GM21576 (cell line): ENCODE data around the gene MYL6.
"Not testable (repeated sequence)": the region's sequence is repeated elsewhere in the genome, so short reads cannot be mapped to it uniquely, and the experiment has no call there.

Experiments used
- ATAC-seq: cut with Tn5 transposase; IDR thresholded peaks from one replicate; pipeline ENCODE4 v1.9.1; 2021; ENCODE audit warnings: mild to moderate bottlenecking, moderate library complexity; ENCODE audit not compliant: unreplicated experiment

Gene MYL6

DNA sequence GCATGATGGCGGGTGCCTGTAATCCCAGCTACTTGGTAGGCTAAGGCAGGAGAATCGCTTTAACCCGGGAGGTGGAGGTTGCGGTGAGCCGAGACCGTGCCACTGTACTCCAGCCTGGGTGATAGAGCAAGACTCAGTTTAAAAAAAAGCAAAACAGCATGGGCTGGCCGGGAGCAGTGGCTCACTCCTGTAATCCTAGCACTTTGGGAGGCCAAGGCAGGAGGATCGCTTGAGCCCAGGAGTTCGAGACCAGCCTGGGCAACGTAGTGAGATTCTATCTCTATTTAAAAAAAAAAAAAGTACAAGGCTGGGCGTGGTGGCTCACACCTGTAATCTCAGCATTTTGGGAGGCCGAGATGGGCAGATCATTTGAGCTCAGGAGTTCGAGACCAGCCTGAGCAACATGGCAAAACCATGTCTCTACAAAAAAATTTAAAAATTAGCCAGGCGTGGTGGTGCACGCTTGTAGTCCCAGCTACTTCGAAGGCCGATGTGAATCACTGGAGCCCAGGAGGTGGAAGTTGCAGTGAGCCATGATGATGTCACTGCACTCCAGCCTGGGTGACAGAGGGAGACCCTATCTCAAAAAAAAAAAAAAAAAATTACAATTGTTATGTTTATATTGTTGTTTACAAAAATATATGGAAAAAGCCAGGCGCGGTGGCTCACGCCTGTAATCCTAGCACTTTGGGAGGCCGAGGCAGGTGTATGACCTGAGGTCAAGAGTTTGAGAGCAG lies 1.5 kb upstream of the MYL6 start:
- ATAC-seq, result not testable (repeated sequence)

DNA sequence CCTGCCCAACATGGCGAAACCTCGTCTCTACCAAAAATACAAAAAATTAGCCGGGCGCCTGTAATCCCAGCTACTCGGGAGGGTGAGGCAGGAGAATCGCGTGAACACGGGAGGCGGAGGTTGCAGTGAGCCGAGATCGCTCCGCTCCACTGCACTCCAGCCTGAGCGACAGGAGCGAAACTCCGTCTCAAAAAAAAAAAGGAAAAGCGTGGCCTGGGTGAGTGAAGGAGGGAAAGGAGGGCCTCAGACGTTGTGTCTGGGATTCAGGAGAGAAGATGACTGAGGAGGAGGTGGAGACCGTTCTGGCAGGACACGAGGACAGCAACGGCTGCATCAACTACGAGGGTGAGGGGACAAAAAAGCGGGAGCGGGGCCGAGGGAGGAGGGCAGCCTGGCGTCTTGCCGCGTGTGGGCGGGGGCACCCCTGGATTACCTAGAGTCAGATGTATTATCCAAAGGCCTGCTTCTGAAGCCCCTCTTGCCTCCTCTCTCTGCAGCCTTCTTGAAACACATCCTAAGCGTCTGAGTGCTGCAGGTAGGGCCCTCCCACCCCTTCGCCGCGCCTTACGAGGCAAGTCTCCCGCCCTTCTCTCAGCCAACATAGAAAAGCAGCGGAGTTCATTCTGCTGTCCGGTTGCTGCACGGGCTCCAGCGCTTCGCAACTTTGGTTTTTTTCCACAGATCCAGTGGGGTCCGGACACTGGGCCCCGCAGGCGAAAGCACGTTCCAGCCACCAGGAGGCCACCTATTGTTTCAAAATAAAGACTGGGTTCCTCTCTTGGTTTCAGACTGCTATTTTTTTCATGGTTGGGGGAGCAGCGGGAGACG lies 744 bp upstream of the MYL6 start:
- peak; percentile 43 for ATAC-seq

- no peak for ATAC-seq
Observed at GRCh38 chr12:56158926-56159461, 835 bp downstream of the MYL6 start.

GRCh38 chr12:56159482-56160192 lies 1.5 kb downstream of the MYL6 start:
- ATAC-seq, result no peak

- ATAC-seq, result no peak
Observed at GRCh38 chr12:56160193-56160763, 2.1 kb downstream of the MYL6 start.

GRCh38 chr12:56160894-56161689 lies 2.9 kb downstream of the MYL6 start:
- ATAC-seq, result no peak

- no peak for ATAC-seq
Observed at GRCh38 chr12:56161690-56162351, 3.7 kb downstream of the MYL6 start.

- no peak for ATAC-seq
Observed at GRCh38 chr12:56162468-56163290, 4.5 kb downstream of the MYL6 start.

DNA sequence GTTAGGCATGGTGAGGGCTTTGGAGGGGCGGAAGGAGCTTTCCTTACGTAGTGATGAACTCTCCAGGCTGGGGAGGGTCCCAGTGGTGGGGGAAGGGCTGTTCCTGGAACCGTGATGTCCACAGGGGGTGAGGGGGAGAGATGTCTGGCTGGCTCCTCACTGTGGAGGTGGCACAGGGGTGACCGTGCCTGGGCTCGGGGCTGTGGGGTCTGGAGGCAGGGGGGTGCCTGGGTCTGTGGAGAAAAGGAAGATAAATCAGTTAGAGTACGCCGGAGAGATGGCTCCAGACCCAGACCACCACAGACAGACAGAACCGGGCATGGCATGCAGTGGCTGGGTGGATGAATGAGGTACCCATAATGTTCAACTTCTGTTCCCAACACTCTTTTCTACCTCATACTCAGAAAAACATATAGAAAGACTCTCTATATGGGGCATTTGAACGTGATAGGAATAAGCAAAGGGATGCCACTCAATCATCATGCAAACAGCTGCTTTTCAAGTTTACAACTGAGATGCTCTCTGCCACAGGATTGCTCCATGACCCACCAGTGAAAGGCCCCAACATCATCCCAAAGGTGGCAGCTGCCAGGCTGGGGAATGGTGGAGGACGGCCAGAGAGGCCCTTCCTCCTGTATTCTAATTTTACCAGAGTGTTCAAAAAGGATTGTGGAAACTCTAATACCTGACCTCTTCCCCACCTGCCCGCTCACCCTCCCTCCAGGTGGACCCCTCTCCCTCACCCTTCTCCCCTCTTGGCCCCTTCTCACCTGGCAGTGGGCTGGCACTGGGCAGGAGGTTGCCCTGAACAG lies 5.6 kb downstream of the MYL6 start:
- no peak for ATAC-seq

- no peak for ATAC-seq
Observed at GRCh38 chr12:56164345-56164729, 6.2 kb downstream of the MYL6 start.

DNA sequence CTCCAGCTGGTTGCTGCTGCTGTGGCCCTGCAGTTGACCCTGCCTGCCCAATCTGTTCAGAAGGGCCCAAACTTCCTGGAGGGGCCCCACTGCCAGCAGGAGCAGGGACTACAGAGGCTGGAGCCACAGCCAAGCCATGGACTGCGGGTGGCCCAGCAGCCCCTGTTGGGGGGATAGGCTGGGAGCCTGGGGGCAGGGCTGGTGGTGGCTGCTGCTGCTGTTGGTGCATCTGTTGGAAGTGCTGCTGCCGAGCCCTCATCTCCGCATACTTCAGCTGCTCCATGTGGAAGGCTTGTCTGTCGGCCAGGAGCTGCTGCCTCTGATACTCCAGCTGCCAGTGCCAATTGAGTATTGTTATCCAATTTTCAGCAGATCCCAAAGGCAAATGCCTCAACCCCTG lies 7.2 kb downstream of the MYL6 start:
- ATAC-seq, result no peak

- no peak for ATAC-seq
Observed at GRCh38 chr12:56169229-56169759, 11.1 kb downstream of the MYL6 start.

DNA sequence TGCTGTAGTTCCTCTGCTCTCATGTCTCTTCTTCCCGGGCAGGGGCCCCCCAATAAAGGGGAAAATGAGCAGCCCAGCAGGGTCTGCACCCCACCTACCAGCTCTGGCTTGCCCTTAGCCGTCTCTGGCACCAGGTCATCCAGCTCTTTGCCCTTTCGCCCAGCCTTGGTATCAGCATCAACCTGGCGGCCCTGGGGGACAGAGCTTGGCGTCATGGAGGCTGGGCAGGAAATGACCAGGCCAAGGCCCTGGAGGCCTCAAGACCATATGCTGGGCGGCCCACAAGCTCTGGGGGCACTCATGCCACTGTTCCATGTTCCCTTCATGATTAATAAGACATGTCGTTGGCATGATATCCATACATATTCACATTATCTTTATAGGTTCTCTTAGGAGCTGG lies 14.7 kb downstream of the MYL6 start:
- no peak for ATAC-seq

GRCh38 chr12:56178347-56178746 lies 20.2 kb downstream of the MYL6 start:
- ATAC-seq, result no peak

GRCh38 chr12:56186957-56187356 lies 28.8 kb downstream of the MYL6 start:
- ATAC-seq, result no peak

- ATAC-seq, result no peak
Observed at GRCh38 chr12:56188131-56188777, 30.1 kb downstream of the MYL6 start.

GRCh38 chr12:56188778-56189098 lies 30.6 kb downstream of the MYL6 start:
- no peak for ATAC-seq
